Liver (tissue), 9 donors: ENCODE data around the gene CARMIL3. TPM values are rescaled to one million over a fixed set of nuclear protein-coding genes. Genes with fewer than 3 reads are reported as not detected.

Experiments used
- DNase-seq: peaks from one replicate; pipeline ENCODE4 v3.0.0-alpha.2; 2017; ENCODE audit warnings: low spot score
- H3K27ac ChIP-seq, 2 donors: one replicate each; pipeline ENCODE4 v1.7.0; 2013; ENCODE audit warnings: inconsistent platforms in 2 of 2, low read length in 2 of 2, control low read depth in 1 of 2, low read depth in 1 of 2, mild to moderate bottlenecking in 1 of 2
- H3K27me3 ChIP-seq, 4 donors: one replicate each; pipeline versions ENCODE4 v1.6.1 to v1.7.0; 2013; ENCODE audit warnings: low read length in 3 of 4, inconsistent platforms in 1 of 4, mild to moderate bottlenecking in 1 of 4, moderate library complexity in 1 of 4; ENCODE audit not compliant: control insufficient read depth in 4 of 4, insufficient read depth in 4 of 4
- H3K36me3 ChIP-seq, 4 donors: one replicate each; pipeline versions ENCODE4 v1.6.1 to v1.7.0; 2013; ENCODE audit warnings: low read length in 3 of 4, mild to moderate bottlenecking in 3 of 4, low read depth in 1 of 4, moderate library complexity in 1 of 4; ENCODE audit not compliant: control insufficient read depth in 4 of 4, insufficient read depth in 3 of 4
- H3K4me1 ChIP-seq, 4 donors: one replicate each; pipeline versions ENCODE4 v1.6.1 to v1.7.0; 2013; ENCODE audit warnings: low read length in 3 of 4, mild to moderate bottlenecking in 3 of 4, moderate library complexity in 1 of 4; ENCODE audit not compliant: control insufficient read depth in 4 of 4, insufficient read depth in 4 of 4
- H3K4me3 ChIP-seq, 3 donors: one replicate each; pipeline versions ENCODE4 v1.6.1 to v1.7.0; 2013; ENCODE audit warnings: low read length in 3 of 3, control low read depth in 1 of 3, low read depth in 1 of 3, mild to moderate bottlenecking in 1 of 3
- H3K9ac ChIP-seq, 2 donors: one replicate each; pipeline ENCODE4 v1.7.0; 2013; ENCODE audit warnings: low read length in 2 of 2, mild to moderate bottlenecking in 2 of 2, moderate library complexity in 2 of 2, control low read depth in 1 of 2, low read depth in 1 of 2
- H3K9me3 ChIP-seq, 4 donors: one replicate each; pipeline versions ENCODE4 v1.6.1 to v1.7.0; 2013; ENCODE audit warnings: low read length in 3 of 4; ENCODE audit not compliant: control insufficient read depth in 4 of 4
- ATF3 ChIP-seq: IDR thresholded peaks from 2 replicates; pipeline ENCODE4 v1.6.1; 2016; ENCODE audit warnings: antibody characterized with exemption
- CTCF ChIP-seq: fragments of 150-350 bp; IDR thresholded peaks from 2 replicates; pipeline ENCODE4 v1.5.1; 2017; ENCODE audit warnings: improper control_type of control experiment, low read depth, low read length; ENCODE audit not compliant: missing input control
- EGR1 ChIP-seq, 2 donors: IDR thresholded peaks; 2 replicates each; pipeline ENCODE4 v1.6.1; 2016 to 2018; ENCODE audit warnings: antibody characterized with exemption in 2 of 2, low read depth in 2 of 2
- FOXA1 ChIP-seq: IDR thresholded peaks from 2 replicates; pipeline ENCODE4 v1.6.1; 2016; ENCODE audit warnings: antibody characterized with exemption
- FOXA2 ChIP-seq: IDR thresholded peaks from 2 replicates; pipeline ENCODE4 v1.6.1; 2016; ENCODE audit warnings: antibody characterized with exemption
- GABPA ChIP-seq, 2 donors: IDR thresholded peaks in 1 of 2; conservative IDR thresholded peaks in 1 of 2; 2 replicates each; pipeline ENCODE4 v1.6.1; 2016; ENCODE audit warnings: antibody characterized with exemption in 2 of 2, mild to moderate bottlenecking in 1 of 2, moderate library complexity in 1 of 2
- HNF4A ChIP-seq, 2 donors: conservative IDR thresholded peaks; 2 replicates each; pipeline ENCODE4 v1.6.1; 2016; ENCODE audit warnings: antibody characterized with exemption in 2 of 2, mild to moderate bottlenecking in 2 of 2
- HNF4G ChIP-seq: IDR thresholded peaks from 2 replicates; pipeline ENCODE4 v1.6.1; 2016; ENCODE audit warnings: antibody characterized with exemption
- MAX ChIP-seq: IDR thresholded peaks from 2 replicates; pipeline ENCODE4 v1.6.1; 2016; ENCODE audit warnings: antibody characterized with exemption
- NR2F2 ChIP-seq: IDR thresholded peaks from 2 replicates; pipeline ENCODE4 v1.6.1; 2016; ENCODE audit warnings: antibody characterized with exemption
- RAD21 ChIP-seq, 2 donors: IDR thresholded peaks; 2 replicates each; pipeline ENCODE4 v1.6.1; 2016; ENCODE audit warnings: antibody characterized with exemption in 2 of 2, mild to moderate bottlenecking in 2 of 2
- RXRA ChIP-seq, 2 donors: IDR thresholded peaks; 2 replicates each; pipeline ENCODE4 v1.6.1; 2017 to 2018; ENCODE audit warnings: antibody characterized with exemption in 2 of 2, mild to moderate bottlenecking in 1 of 2
- SP1 ChIP-seq: IDR thresholded peaks from 2 replicates; pipeline ENCODE4 v1.6.1; 2018; ENCODE audit warnings: antibody characterized with exemption, mild to moderate bottlenecking
- TAF1 ChIP-seq: conservative IDR thresholded peaks from 2 replicates; pipeline ENCODE4 v1.6.1; 2016; ENCODE audit warnings: antibody characterized with exemption, mild to moderate bottlenecking
- YY1 ChIP-seq: IDR thresholded peaks from 2 replicates; pipeline ENCODE4 v1.6.1; 2016; ENCODE audit warnings: antibody characterized with exemption, mild to moderate bottlenecking
- ZBTB33 ChIP-seq: IDR thresholded peaks from 2 replicates; pipeline ENCODE4 v1.6.1; 2016; ENCODE audit warnings: antibody characterized with exemption
- WGBS: extraction: QIAGEN DNeasy Blood & Tissue Kit; methylation state at CpG from one replicate; pipeline ENCODE4 v1.1.7; 2013; 5-methylcytosine and 5-hydroxymethylcytosine counted together
- polyA plus RNA-seq, 2 donors: library from polyadenylated mRNA; stranded (reverse) in 1 of 2; unstranded in 1 of 2; fragments of 200-250 nt in 1 of 2; fragments of >200 nt in 1 of 2; fragmentation: Nextera tagmentation in 1 of 2; extraction: Ambion mirVana in 1 of 2; gene quantifications; one replicate each; pipeline versions ENCODE4 v1.2.1 to v1.2.3, GENCODE V29; 2013 to 2015
- total RNA-seq, 2 donors: library from RNA; depleted of rRNA; stranded (reverse); fragments of >200 nt; gene quantifications; one replicate each; pipeline ENCODE4 v1.2.3, GENCODE V29; 2014
- donor health status: healthy.
- donor health status: healthy.
- donor health status: healthy.
- donor health status: healthy.
- donor health status: healthy.

The CARMIL3 gene
- total and polyA plus RNA-seq, 4 donors = 0.05 to 0.17 (median 0.17) TPM

GRCh38 chr14:24064856-24065255 is 13.0 kb downstream of the CARMIL3 start (continued):
- no peak for TF ChIP-seq CTCF
- TF ChIP-seq MAX = no peak
- no peak for TF ChIP-seq FOXA1
- no peak for TF ChIP-seq TAF1
- TF ChIP-seq EGR1 (IDR thresholded peaks at IDR 0.05; ENCODE audit: low read depth in 2 of 2) = no peak
- no peak for TF ChIP-seq GABPA (IDR thresholded peaks at IDR 0.05 in 1 of 2, conservative IDR thresholded peaks at IDR 0.05 in 1 of 2)
- TF ChIP-seq SP1 = no peak
- TF ChIP-seq FOXA2 = no peak
- TF ChIP-seq RXRA (IDR thresholded peaks at IDR 0.05) = no peak
- TF ChIP-seq YY1 = no peak

- Histone ChIP-seq H3K36me3 (no peaks in the 10 kb centered on the region), H3K4me1 (peaks cover 38 to 76% (median 66%) of the 10 kb centered on the region in 4 donors), H3K4me3 (peak overlapping the region in 1 of 3 donors; percentile 13), H3K9ac (no peak overlapping the region), H3K27me3 (no peaks in the 10 kb centered on the region), H3K9me3 (no peaks in the 10 kb centered on the region), H3K27ac (peak overlapping the region; percentile 20 to 35)
- TF ChIP-seq FOXA2 = no peak
- TF ChIP-seq EGR1 (IDR thresholded peaks at IDR 0.05; ENCODE audit: low read depth in 2 of 2) = no peak
- no peak for TF ChIP-seq SP1
- TF ChIP-seq YY1 = no peak
- TF ChIP-seq RAD21 (IDR thresholded peaks at IDR 0.05) = no peak
- no peak for TF ChIP-seq GABPA (IDR thresholded peaks at IDR 0.05 in 1 of 2, conservative IDR thresholded peaks at IDR 0.05 in 1 of 2)
- no peak for DNase-seq
- WGBS = 45% methylated on average over 8 of the region's 8 CpGs
Measured at GRCh38 chr14:24065408-24065807, 13.6 kb downstream of the CARMIL3 start.

GRCh38 chr14:24066496-24067132 is 14.8 kb downstream of the CARMIL3 start:
- Histone ChIP-seq H3K4me1 (peaks cover 28 to 65% (median 56%) of the 10 kb centered on the region in 4 donors), H3K9me3 (no peaks in the 10 kb centered on the region), H3K9ac (peak overlapping the region; percentile 71 to 88), H3K36me3 (no peaks in the 10 kb centered on the region), H3K27me3 (no peaks in the 10 kb centered on the region), H3K27ac (peak overlapping the region; percentile 76 to 90), H3K4me3 (peak overlapping the region; percentile 27 to 79 (median 34))
- DNase-seq = no peak
- WGBS = 40% methylated on average over 8 of the region's 8 CpGs
- TF ChIP-seq ATF3 (no peak), ZBTB33 (no peak), NR2F2 (no peak), CTCF (no peak), HNF4A (conservative IDR thresholded peaks at IDR 0.05) (no peak), HNF4G (no peak), RXRA (IDR thresholded peaks at IDR 0.05) (no peak), YY1 (no peak), FOXA1 (no peak)
